PC-9 (cell line): ENCODE measurements around the gene APBA2. TPM values are rescaled to one million over a fixed set of nuclear protein-coding genes. Genes with fewer than 3 reads are reported as not detected.

Experiments
- BruUV-seq: library from RNA; stranded (reverse); fragments of 400-500 nt; replicated peaks from 2 replicates; lab custom pipeline; 2021; lab: Mats Ljungman, UMichigan
- CTCF ChIA-PET: fragments of 300-600 bp; sonication (Branson Sonifier 250); formaldehyde crosslinking; loops from one replicate; lab custom pipeline; 2022; ENCODE audit warnings: antibody characterized with exemption; lab: Charles Lee
- POLR2A ChIA-PET: fragments of 300-600 bp; sonication (Branson Sonifier 250); formaldehyde crosslinking; loops from one replicate; lab custom pipeline; 2022; ENCODE audit warnings: antibody characterized with exemption; ENCODE audit not compliant: unreplicated experiment; lab: Charles Lee
- DNase-seq, 2 experiments: peaks; one replicate each; pipeline versions ENCODE4 v3.0.0 to v3.0.0-alpha.2; 2015 to 2022; ENCODE audit warnings: mixed read lengths in 1 of 2
- H2AFZ ChIP-seq: fragments of 200-600 bp; sonication (generic); 2 replicates; pipeline ENCODE4 v1.8.1; 2017; ENCODE audit warnings: antibody characterized with exemption
- H3F3A ChIP-seq: fragments of 200-600 bp; sonication (generic); 2 replicates; pipeline ENCODE4 v1.8.1; 2017; ENCODE audit warnings: antibody characterized with exemption, mild to moderate bottlenecking, low read depth; ENCODE audit not compliant: insufficient read depth
- H3K27ac ChIP-seq: fragments of 200-600 bp; sonication (generic); 2 replicates; pipeline ENCODE4 v1.6.1; 2016; ENCODE audit warnings: mixed run types
- H3K27me3 ChIP-seq: fragments of 200-600 bp; sonication (generic); 2 replicates; pipeline ENCODE4 v1.6.1; 2016; ENCODE audit warnings: low read depth, mixed run types; ENCODE audit not compliant: insufficient read depth
- H3K36me3 ChIP-seq: fragments of 200-600 bp; sonication (generic); 2 replicates; pipeline ENCODE4 v1.6.1; 2016; ENCODE audit warnings: low read depth, mixed run types
- H3K4me1 ChIP-seq: fragments of 200-600 bp; sonication (generic); replicated peaks from 2 replicates; pipeline ENCODE4 v1.6.1; 2016; ENCODE audit warnings: mixed run types; ENCODE audit not compliant: insufficient read depth
- H3K4me2 ChIP-seq: fragments of 200-600 bp; sonication (generic); 2 replicates; pipeline ENCODE4 v1.6.1; 2017; ENCODE audit warnings: mixed run types
- H3K4me3 ChIP-seq: fragments of 200-600 bp; sonication (generic); 2 replicates; pipeline ENCODE4 v1.6.1; 2016; ENCODE audit warnings: mixed run types
- H3K79me2 ChIP-seq: fragments of 200-600 bp; sonication (generic); 2 replicates; pipeline ENCODE4 v1.6.1; 2017; ENCODE audit warnings: low read depth, mixed run types
- H3K9me2 ChIP-seq: fragments of 200-600 bp; sonication (generic); 2 replicates; pipeline ENCODE4 v1.8.1; 2017; ENCODE audit warnings: mild to moderate bottlenecking; ENCODE audit not compliant: insufficient read depth
- H3K9me3 ChIP-seq: fragments of 200-600 bp; sonication (generic); 2 replicates; pipeline ENCODE4 v1.8.1; 2016; ENCODE audit warnings: low read depth; ENCODE audit not compliant: insufficient read depth
- H4K20me1 ChIP-seq: fragments of 200-600 bp; sonication (generic); 2 replicates; pipeline ENCODE4 v1.8.1; 2017; ENCODE audit not compliant: insufficient read depth
- CTCF ChIP-seq: fragments of 200-600 bp; sonication (generic); conservative IDR thresholded peaks from 2 replicates; pipeline ENCODE4 v1.6.1; 2017; ENCODE audit warnings: mixed run types, antibody characterized with exemption, mild to moderate bottlenecking, moderate library complexity
- EZH2 ChIP-seq: fragments of 200-600 bp; sonication (generic); IDR thresholded peaks from 2 replicates; pipeline ENCODE4 v1.8.0; 2017; ENCODE audit warnings: antibody characterized with exemption, low read depth
- intact Hi-C: fragments of 100-400 bp; cut with micrococcal nuclease; formaldehyde crosslinking; loops from one replicate; pipeline ENCODE4 v1.10.0; 2022; ENCODE audit not compliant: unreplicated experiment
- total RNA-seq: library from RNA; stranded (reverse); gene quantifications from 2 replicates; pipeline ENCODE4 v1.2.3, GENCODE V29; 2021

APBA2 gene
- total RNA-seq, 1 experiment from 2014 or later = not detected

DNA sequence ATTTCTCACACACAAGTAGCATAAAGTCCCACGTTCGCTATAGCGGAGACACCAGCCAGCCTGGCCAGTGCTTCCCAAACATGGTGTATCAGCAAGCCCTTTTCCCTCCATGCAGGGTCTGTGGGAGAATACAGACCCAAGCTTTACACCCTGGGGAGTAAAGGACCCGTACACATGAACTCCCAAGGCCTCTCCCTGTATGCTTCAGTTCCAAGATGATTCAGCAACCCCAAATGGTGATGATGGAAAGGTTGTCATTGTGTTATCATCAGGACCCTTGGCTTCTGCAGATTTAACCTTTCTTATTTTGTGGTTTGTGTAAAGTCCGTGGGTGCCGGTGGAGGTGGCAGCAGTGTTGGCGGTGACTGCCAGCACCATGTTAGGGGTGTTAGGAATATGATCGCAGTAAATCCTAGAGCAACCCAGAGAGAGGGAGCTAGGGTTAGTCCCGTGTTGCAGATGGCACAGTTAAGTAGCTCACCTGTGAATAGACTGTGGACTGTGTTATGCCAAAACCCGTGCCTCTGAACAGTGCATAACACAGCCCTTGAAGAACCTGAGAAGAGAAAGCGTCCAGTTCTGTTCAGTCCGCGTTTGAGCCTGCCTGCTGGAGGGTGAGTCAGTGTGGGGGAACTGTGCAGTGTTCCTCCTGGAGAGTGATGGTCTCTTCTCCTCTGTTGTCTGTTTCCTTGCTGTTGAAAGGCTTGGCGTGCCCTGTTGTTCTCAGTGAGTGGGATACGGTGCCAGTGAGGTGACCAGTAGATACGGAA lies 174.3 kb downstream of the APBA2 start:
- Histone ChIP-seq H3K79me2 (no peaks in the 10 kb centered on the region), H3K4me2 (no peak overlapping the region), H3K36me3 (no peaks in the 10 kb centered on the region), H3K9me3 (no peaks in the 10 kb centered on the region), H4K20me1 (no peaks in the 10 kb centered on the region), H3F3A (no peaks in the 10 kb centered on the region), H3K4me3 (no peak overlapping the region), H2AFZ (no peak overlapping the region), H3K27ac (no peak overlapping the region), H3K4me1 (no peaks in the 10 kb centered on the region), H3K27me3 (peaks cover 40% of the 10 kb centered on the region; the same call in 1 of the 2 replicates), H3K9me2 (no peaks in the 10 kb centered on the region)
- CTCF ChIA-PET = no interaction called here
- no TSS peak for BruUV-seq
- TF ChIP-seq EZH2 = no peak
- no peak for TF ChIP-seq CTCF
- intact Hi-C loops = no loop called here
- POLR2A ChIA-PET = no interaction called here
- no peak for DNase-seq

GRCh38 chr15:29061746-29062145 lies 176.0 kb downstream of the APBA2 start:
- ChIA-PET CTCF (no interaction called here), POLR2A (no interaction called here)
- Histone ChIP-seq H3K4me2 (no peak overlapping the region), H2AFZ (no peak overlapping the region), H3F3A (no peaks in the 10 kb centered on the region), H3K9me3 (no peaks in the 10 kb centered on the region), H3K4me3 (no peak overlapping the region), H3K9me2 (no peaks in the 10 kb centered on the region), H3K4me1 (no peaks in the 10 kb centered on the region), H3K27ac (no peak overlapping the region), H3K36me3 (no peaks in the 10 kb centered on the region), H4K20me1 (no peaks in the 10 kb centered on the region), H3K79me2 (no peaks in the 10 kb centered on the region), H3K27me3 (peaks cover 43% of the 10 kb centered on the region; the same call in 1 of the 2 replicates)
- BruUV-seq = no TSS peak
- no peak for DNase-seq
- TF ChIP-seq EZH2 (no peak), CTCF (no peak)
- intact Hi-C loops = no loop called here

- Histone ChIP-seq H3F3A (no peaks in the 10 kb centered on the region), H3K27ac (no peak overlapping the region), H3K4me1 (no peaks in the 10 kb centered on the region), H3K27me3 (peaks cover 43% of the 10 kb centered on the region; the same call in 1 of the 2 replicates), H3K79me2 (no peaks in the 10 kb centered on the region), H2AFZ (no peak overlapping the region), H3K4me2 (no peak overlapping the region), H3K36me3 (no peaks in the 10 kb centered on the region), H4K20me1 (no peaks in the 10 kb centered on the region), H3K9me2 (no peaks in the 10 kb centered on the region), H3K9me3 (no peaks in the 10 kb centered on the region), H3K4me3 (no peak overlapping the region)
- no peak for DNase-seq
- BruUV-seq = no TSS peak
- ChIA-PET CTCF (no interaction called here), POLR2A (no interaction called here)
- intact Hi-C loops = no loop called here
- TF ChIP-seq EZH2 (no peak), CTCF (no peak)
Observed at GRCh38 chr15:29062179-29062591, 176.4 kb downstream of the APBA2 start.
